Skeletal muscle satellite cell (primary cell): ENCODE data around the gene RHBDD3.

Experiments
- H3K27me3 ChIP-seq: 2 replicates; pipeline ENCODE4 v1.7.0; 2013; ENCODE audit warnings: low read length; ENCODE audit not compliant: control insufficient read depth, insufficient read depth
- H3K36me3 ChIP-seq: 2 replicates; pipeline ENCODE4 v1.7.0; 2013; ENCODE audit warnings: mild to moderate bottlenecking, control low read depth, low read length; ENCODE audit not compliant: insufficient read depth
- H3K4me1 ChIP-seq: 2 replicates; pipeline ENCODE4 v1.7.0; 2013; ENCODE audit warnings: low read length; ENCODE audit not compliant: control insufficient read depth, insufficient read depth
- H3K4me2 ChIP-seq: 2 replicates; pipeline ENCODE4 v1.7.0; 2013; ENCODE audit warnings: mild to moderate bottlenecking, low read length
- H3K4me3 ChIP-seq: 2 replicates; pipeline ENCODE4 v1.7.0; 2013; ENCODE audit warnings: low read length
- H3K9ac ChIP-seq: 2 replicates; pipeline ENCODE4 v1.7.0; 2013; ENCODE audit warnings: mild to moderate bottlenecking, low read depth, low read length, moderate library complexity
- H3K9me3 ChIP-seq: replicated peaks from 2 replicates; pipeline ENCODE4 v1.7.0; 2013; ENCODE audit warnings: mild to moderate bottlenecking, control low read depth, low read length

Gene RHBDD3

DNA sequence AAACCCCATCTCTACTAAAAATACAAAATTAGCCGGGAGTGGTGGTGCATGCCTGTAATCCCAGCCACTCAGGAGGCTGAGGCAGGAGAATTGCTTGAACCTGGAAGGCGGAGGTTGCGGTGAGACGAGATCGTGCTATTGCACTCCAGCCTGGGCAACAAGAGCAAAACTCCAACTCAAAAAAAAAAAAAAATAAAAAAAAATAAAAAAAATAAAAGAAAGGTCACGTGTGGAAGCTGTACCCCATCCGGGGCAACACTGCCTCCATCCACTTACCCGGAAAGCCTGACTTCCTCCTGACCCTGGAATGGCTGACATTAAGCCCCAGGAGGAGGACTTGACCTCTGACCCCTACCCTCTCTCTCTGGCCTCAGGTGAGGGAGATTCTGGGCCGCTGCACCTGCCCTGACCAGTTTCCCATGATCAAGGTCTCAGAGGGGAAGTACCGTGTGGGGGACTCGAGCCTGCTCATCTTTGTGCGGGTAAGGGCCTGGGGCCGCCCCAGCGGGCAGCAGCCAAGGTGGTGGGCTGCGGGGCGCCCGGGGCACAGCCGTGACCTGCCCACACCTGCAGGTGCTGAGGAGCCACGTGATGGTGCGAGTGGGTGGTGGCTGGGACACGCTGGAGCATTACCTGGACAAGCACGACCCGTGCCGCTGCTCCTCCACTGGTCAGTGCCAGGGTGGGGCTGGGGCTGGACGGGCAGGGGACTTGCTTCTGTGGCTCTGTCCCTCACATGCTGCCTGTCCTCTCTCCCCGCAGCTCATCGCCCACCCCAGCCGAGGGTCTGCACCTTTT, 42.5 kb upstream of the RHBDD3 start:
- peak overlapping the region; percentile 48 for H3K4me3 ChIP-seq
- no peaks in the 10 kb centered on the region for H3K9me3 ChIP-seq
- peak overlapping the region; percentile 99 for H3K4me2 ChIP-seq
- peak overlapping the region; percentile 76 for H3K9ac ChIP-seq
- peaks cover 20% of the 10 kb centered on the region for H3K27me3 ChIP-seq
- H3K4me1 ChIP-seq: peaks cover 56% of the 10 kb centered on the region
- H3K36me3 ChIP-seq: peaks cover 12% of the 10 kb centered on the region

DNA sequence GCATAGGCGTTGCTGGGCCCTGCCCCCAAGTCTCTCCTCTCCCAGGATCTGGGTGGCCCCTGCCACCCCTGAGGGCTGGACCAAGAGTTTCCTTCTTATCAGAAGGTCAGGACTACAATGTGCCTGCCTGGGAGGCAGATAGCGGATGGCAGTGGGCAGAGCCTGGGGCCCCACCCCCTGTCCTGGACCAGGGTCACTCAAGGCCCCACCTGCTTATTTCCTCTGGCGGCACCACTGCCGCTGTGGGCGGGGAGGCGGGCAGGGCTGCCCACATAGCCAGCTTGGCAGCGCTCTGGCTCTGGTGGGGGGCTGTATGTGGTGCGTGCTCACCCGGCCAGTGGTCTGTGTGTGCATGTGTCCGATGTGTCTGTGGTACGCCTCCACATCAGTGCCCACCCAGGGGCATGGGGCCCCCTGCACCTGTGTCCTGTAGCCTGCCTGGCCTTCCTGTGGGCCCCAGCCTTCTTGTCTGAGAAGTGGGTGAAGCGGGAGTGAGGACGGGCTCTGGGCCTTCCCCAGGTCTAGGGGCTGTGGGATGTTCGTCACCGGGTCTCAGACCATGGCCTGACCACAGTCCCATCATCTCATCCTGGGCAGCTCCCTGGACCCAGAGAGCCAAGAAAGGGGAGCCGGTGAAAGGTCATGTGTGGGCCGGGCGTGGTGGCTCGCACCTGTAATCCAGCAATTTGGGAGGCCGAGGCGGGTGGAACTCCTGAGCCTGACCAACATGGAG, 41.7 kb upstream of the RHBDD3 start:
- peak overlapping the region; percentile 76 for H3K9ac ChIP-seq

DNA sequence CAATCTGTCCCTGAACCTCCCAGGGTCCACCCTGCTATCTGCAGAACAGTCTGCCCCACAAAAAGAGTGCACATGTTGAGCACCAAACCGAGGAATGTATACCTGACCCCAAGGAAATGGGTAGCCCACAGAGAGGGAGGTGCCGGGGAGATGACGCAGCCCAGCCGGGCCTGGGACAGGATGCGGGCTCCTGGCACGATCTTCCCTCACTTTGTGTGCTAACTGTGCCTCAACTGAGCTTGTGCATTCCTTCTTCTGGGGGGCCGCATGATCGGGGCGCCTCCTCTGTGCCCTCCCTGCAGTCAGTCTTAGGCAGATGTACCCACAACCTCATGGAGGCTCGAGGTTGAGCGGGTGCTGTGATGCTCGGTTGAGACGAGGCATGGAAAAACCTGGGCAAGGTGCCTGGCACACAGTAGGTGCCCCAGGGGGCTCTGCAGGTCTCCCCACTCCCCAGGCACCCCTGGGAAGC, 41.0 kb upstream of the RHBDD3 start:
- H3K4me3 ChIP-seq: peak overlapping the region; percentile 90
- peaks cover 5% of the 10 kb centered on the region for H3K27me3 ChIP-seq
- H3K4me1 ChIP-seq: peaks cover 52% of the 10 kb centered on the region
- H3K4me2 ChIP-seq: peak overlapping the region; percentile 99
- H3K9me3 ChIP-seq: no peaks in the 10 kb centered on the region
- H3K9ac ChIP-seq: peak overlapping the region; percentile 87
- H3K36me3 ChIP-seq: peaks cover 12% of the 10 kb centered on the region

More for the DNA sequence above, 41.7 kb upstream of the RHBDD3 start:
- peak overlapping the region; percentile 99 for H3K4me2 ChIP-seq
- H3K4me3 ChIP-seq: peak overlapping the region; percentile 90
- peaks cover 12% of the 10 kb centered on the region for H3K27me3 ChIP-seq
- no peaks in the 10 kb centered on the region for H3K9me3 ChIP-seq
- H3K36me3 ChIP-seq: peaks cover 12% of the 10 kb centered on the region
- peaks cover 53% of the 10 kb centered on the region for H3K4me1 ChIP-seq

DNA sequence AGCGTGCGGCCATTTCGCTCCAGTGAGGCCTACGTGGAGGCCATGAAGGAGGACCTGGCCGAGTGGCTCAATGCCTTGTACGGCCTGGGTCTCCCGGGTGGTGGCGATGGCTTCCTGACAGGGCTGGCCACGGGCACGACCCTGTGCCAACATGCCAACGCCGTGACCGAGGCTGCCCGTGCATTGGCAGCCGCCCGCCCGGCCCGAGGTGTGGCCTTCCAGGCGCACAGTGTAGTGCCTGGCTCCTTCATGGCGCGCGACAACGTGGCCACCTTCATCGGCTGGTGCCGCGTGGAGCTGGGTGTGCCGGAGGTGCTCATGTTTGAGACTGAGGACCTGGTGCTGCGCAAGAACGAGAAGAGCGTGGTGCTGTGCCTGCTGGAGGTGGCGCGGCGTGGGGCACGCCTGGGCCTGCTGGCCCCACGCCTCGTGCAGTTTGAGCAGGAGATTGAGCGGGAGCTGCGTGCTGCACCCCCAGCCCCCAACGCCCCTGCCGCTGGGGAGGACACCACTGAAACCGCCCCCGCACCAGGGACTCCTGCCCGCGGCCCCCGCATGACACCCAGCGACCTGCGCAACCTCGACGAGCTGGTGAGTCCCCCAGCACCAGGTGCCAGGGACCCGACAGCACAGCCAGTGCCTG, 40.5 kb upstream of the RHBDD3 start:
- H3K4me3 ChIP-seq: peak overlapping the region; percentile 90
- H3K9ac ChIP-seq: peak overlapping the region; percentile 87
- H3K27me3 ChIP-seq: no peaks in the 10 kb centered on the region
- peaks cover 52% of the 10 kb centered on the region for H3K4me1 ChIP-seq
- H3K4me2 ChIP-seq: peak overlapping the region; percentile 99
- H3K36me3 ChIP-seq: peaks cover 12% of the 10 kb centered on the region
- H3K9me3 ChIP-seq: no peaks in the 10 kb centered on the region

DNA sequence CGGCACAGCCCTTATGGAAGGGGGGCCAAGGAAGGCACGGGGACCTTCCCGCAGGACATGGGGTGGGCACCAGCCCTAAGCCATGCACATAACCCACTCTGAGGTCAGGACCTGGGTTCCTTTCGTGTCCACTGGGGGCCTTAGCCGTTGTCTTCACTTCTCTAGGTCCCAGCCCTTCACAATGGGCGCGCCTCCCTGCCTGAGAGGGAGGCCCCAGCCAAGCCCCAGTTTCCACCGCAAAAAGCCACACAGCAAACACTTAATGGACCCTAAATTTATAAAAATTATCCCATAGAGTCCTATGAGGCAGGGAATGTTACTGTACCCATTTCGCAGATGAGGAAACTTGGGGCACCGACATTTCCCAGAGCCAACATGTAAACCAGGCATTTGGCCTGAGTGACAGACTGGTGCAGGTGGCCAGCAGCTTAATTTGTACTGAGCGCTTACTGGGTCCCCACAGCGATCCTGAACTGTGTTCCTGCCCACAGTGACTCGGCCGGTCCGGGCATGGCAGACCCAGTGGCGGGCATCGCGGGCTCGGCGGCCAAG, 39.9 kb upstream of the RHBDD3 start:
- Histone ChIP-seq H3K4me3 (peak overlapping the region; percentile 90), H3K36me3 (peaks cover 9% of the 10 kb centered on the region), H3K27me3 (no peaks in the 10 kb centered on the region), H3K4me1 (peaks cover 50% of the 10 kb centered on the region), H3K9ac (peak overlapping the region; percentile 87), H3K9me3 (no peaks in the 10 kb centered on the region), H3K4me2 (peak overlapping the region; percentile 99)

DNA sequence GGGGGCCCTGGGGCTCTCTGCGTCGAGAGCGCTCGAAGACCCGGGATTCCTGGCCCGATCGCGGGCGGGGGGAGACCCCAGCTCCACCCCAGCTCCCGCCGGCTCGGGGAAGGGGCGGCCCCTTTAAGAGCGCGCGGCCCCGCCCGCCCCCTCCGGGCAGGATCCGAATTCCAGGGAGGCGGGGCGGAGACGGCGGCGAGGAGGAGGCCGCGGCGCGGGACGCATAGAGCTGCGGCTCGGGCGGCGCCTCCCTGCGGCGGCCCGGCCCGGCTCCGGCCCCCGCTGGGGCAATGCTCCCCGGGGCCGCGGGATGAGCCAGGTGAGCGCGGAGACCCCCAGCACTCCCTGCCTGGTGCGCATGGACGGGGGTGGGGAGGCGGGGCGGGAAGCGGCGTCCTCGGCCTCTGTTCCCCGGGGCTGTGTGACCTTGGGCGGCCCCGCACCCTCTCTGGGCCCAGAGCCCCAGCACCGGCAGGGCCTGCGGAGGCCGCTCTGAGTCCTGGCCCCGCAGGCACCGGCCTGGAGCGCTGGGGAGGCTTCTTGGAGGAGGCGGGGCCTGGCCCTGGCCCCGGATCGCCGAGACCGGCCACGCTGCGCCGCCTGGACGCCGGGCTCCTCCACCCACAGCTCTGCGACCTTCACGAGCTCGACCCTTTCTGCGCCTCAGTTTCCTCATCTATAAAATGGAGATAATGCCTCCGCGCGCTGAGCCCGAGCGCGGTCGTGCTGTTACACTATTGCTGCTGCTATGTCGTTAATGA, 39.2 kb upstream of the RHBDD3 start:
- Histone ChIP-seq H3K4me3 (peak overlapping the region; percentile 90), H3K4me1 (peaks cover 47% of the 10 kb centered on the region)

DNA sequence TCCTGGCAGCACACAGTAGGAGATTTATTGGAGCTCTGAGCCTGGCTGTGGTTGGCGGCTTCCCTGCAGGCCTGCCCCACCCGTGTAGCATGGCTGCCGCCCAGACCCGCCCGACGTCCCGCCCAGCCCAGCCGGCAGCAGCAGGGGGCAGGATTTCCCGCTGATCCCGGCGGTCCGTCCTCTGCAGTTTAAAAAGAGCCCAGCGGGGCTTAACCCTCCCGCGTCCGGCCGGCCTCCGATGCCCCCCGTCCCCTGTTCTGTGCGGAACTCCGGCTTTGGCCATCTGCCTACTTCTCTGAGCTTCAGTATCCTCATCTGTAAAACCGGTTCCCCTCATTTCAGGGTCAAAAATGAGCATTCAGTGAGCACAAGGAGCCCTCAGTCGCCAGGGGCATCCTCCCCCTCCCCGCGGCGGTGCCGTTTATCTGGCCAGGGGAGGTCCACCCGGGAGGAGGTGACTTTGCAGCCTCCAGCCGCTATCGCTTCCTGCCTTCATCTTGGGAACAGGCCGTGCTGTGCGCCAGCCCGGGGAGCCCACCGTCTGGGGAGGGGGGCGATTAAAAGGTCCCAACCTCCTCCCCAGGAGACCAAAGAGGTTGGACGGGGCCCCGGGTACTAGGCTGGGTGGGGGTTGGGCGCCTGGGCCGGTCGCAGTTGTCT, 38.5 kb upstream of the RHBDD3 start, which contains the start of gene GAS2L1:
TSS of gene GAS2L1 (plus strand) at position 476 of the 660 bp plus-strand sequence. CDS start 1,456 bp downstream, outside the sequence.
- Histone ChIP-seq H3K9me3 (no peaks in the 10 kb centered on the region), H3K4me3 (peak within 1 kb of the TSS; percentile 90), H3K9ac (peak within 1 kb of the TSS; percentile 87), H3K4me1 (peaks cover 40% of the 10 kb centered on the region), H3K4me2 (peak within 1 kb of the TSS; percentile 99), H3K27me3 (no peaks in the 10 kb centered on the region), H3K36me3 (peaks cover 4% of the 10 kb centered on the region)

More for the DNA sequence above, 39.2 kb upstream of the RHBDD3 start:
- Histone ChIP-seq H3K36me3 (peaks cover 3% of the 10 kb centered on the region), H3K27me3 (no peaks in the 10 kb centered on the region), H3K9me3 (no peaks in the 10 kb centered on the region), H3K4me2 (peak overlapping the region; percentile 99), H3K9ac (peak overlapping the region; percentile 87)

DNA sequence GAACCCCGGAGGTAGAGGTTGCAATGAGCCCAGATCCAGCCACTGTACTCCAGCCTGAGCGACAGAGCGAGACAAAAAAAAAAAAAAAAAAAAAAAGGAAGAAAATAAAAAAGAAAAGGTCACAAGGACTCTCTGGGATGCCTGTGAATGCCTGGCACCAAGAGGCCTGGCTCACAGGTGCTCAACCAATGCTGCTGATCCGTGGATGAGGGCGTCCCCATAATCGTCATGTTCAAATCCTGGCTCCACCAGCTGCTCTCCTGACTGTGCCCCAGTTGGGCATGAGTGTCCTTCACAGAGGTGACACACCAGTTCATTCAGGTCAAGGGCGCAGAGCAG, 38.0 kb upstream of the RHBDD3 start:
- Histone ChIP-seq H3K4me3 (no peak overlapping the region), H3K36me3 (peaks cover 9% of the 10 kb centered on the region)

DNA sequence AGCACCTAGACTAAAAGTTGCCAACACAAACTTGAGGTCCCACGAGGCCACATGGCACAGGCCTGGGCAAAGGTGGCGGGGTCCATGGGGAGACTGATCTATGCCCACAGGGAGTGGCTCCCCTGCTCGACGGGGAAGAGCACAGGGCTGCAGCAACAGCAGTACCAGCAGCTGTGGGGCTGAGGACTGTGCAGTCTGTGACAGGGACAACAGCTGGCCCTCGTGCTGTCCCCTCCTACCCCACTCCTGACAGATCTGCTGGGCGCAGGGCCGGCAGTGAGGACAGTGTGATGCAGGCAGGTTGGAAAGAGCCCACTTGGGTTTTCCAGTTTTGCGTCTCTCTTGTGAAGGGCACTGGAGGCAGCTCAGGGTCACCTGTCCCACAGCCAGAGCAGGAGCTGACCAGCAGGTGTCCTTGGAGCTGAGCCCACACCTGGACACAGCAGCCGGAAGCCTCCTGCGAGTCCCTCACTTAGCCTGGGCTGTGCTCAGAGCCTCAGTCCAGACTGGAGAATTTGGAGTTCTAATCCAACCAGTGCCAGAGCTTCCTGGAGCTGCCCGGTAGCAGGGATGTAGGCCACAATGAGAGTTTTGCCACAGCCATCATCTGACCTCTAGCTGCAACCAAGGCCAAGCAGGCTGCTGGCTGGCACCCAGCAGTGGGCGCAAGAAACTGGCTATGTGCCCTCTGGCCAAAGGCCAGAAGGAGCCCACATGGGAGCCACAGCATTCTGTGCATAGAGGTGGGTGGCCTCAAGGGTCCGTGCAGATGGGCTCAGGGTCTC, 35.1 kb upstream of the RHBDD3 start:
- H3K27me3 ChIP-seq: no peaks in the 10 kb centered on the region
- H3K9me3 ChIP-seq: no peaks in the 10 kb centered on the region
- H3K36me3 ChIP-seq: peaks cover 33% of the 10 kb centered on the region
- H3K4me3 ChIP-seq: no peak overlapping the region
- no peak overlapping the region for H3K9ac ChIP-seq
- H3K4me1 ChIP-seq: peaks cover 9% of the 10 kb centered on the region
- H3K4me2 ChIP-seq: no peak overlapping the region

More for the DNA sequence above, 38.0 kb upstream of the RHBDD3 start:
- Histone ChIP-seq H3K4me2 (peak overlapping the region; percentile 99), H3K4me1 (peaks cover 36% of the 10 kb centered on the region), H3K9ac (no peak overlapping the region), H3K27me3 (no peaks in the 10 kb centered on the region), H3K9me3 (no peaks in the 10 kb centered on the region)

DNA sequence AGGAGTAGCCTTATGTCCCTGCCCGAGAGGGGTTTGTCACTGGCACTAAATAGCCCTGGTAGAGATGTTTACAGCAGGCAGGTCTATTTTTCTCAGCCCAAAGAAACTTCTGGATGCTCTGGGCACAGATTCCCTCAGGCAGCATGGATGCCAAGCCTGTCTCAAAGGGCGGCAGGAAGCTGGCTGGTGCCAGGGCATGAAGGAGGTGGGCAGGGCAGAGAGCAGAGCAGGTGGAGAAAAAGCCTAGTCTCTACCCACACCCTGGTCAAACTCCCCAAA, 34.6 kb upstream of the RHBDD3 start:
- no peak overlapping the region for H3K9ac ChIP-seq

More for the DNA sequence above, 34.6 kb upstream of the RHBDD3 start:
- peaks cover 38% of the 10 kb centered on the region for H3K36me3 ChIP-seq
- H3K27me3 ChIP-seq: no peaks in the 10 kb centered on the region
- H3K4me2 ChIP-seq: no peak overlapping the region
- H3K4me1 ChIP-seq: peaks cover 4% of the 10 kb centered on the region
- no peak overlapping the region for H3K4me3 ChIP-seq
- no peaks in the 10 kb centered on the region for H3K9me3 ChIP-seq
